GM18873 (cell line): ENCODE measurements around the gene DRC7.
"Not testable (repeated sequence)": the region's sequence is repeated elsewhere in the genome, so short reads cannot be mapped to it uniquely, and the experiment has no call there.

Source experiments
- ATAC-seq: cut with Tn5 transposase; IDR thresholded peaks from one replicate; pipeline ENCODE4 v1.9.1; 2021; ENCODE audit warnings: mild to moderate bottlenecking, moderate library complexity, moderate number of reproducible peaks; ENCODE audit not compliant: unreplicated experiment, low FRiP score

The DRC7 gene

DNA sequence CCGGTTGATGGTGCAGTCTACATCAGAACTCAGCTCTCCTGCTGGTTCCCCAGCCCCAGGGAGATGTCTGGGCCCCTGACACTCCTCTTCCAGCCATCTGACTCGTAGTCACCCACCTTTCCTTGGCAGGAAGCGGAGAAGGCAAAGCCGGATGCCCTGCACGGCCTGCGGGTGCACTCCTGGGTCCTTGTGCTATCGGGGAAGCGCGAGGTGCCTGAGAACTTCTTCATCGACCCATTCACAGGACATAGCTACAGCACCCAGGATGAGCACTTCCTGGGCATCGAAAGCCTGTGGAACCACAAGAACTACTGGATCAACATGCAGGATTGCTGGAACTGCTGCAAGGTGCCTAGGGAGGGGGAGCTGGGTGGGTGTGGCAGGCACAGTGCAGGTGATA, 12.7 kb downstream of the DRC7 start:
- ATAC-seq: no peak

DNA sequence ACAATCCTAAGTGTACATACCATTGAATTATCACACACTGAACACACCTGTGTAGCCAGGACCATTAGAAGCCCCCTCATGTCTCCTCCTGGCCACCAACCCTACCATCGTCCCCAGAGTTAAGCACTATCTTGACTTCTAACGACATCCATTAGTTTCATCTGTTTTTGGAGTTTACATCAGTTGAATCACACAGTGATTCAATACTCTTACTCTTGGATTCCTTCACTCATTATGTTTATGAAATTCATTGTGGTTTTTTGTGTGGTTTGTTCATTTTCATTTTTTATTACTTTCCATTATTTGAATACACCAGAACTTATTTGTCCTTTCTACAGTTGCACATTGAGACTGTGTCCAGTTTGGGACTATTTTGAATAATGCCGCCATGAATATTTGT, 13.6 kb downstream of the DRC7 start:
- no peak for ATAC-seq

DNA sequence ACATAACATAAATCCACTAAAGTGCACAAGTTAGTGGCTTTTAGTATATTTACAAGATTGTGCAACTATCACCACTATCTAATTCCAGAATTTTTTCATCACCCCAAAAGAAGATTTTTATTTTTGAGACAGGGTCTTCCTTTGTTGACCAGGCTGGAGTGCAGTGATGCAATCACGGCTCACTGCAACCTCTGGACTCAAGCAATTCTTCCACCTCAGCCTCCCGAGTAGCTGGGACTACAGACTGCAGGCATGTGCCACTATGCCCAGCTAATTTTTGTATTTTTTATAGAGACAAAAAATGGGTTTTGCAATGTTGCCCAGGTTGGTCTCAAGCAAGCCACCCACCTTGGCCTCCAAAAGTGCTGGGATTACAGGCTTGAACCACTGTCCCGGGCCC, 15.1 kb downstream of the DRC7 start:
- no peak for ATAC-seq

DNA sequence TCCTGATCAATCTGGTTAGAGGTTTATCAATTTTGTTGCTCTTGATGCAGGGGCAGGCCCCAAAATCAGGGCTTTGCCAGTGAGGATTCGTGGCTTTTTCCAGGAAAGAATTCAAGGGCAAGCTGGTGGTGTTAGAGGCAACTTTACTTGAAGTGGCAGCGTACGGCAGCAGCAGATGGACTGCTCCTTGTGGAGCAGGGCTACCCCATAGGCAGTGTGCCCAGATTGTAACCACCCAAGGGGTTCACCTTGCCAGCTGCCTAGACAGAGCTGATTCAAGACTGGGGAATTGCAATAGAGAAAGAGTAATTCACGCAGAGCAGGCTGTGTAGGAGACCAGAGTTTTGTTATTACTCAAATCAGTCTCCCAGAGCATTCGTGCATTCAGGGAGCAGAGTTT, 16.7 kb downstream of the DRC7 start:
- ATAC-seq: no peak

DNA sequence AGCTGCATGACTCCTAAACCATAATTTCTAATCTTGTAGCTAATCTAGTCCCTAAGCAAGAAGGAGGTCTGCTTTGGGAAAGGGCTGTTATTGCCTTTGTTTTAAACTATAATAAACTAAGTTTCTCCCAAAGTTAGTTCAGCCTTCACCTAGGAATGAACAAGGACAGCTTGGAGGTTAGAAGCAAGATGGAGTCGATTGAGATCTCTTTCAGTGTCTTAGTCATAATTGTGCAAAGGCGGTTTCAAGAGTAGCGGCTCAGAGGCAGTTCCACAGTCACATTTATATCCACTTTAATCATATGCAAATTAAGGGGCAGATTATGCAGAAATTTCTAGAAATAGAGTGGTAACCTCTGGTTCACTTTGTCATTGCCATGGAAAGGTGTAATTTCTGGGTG, 17.4 kb downstream of the DRC7 start:
- no peak for ATAC-seq

DNA sequence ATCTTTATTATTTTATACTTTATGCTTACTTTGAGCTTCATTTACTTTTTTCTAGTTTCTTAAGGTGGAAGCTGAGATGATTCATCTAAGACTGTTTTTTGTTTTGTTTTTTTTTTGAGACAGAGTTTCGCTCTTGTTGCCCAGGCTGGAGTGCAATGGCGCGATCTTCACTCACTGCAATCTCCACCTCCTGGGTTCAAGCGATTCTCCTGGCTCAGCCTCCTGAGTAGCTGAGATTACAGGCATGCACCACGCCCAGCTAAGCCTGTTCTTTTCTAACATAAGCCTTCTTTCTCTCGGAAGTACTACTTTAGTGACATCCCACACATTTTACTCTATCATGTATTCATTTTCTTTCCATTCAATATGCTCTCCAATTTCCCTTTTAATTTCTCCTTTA, 18.0 kb downstream of the DRC7 start:
- ATAC-seq: not testable (repeated sequence)

DNA sequence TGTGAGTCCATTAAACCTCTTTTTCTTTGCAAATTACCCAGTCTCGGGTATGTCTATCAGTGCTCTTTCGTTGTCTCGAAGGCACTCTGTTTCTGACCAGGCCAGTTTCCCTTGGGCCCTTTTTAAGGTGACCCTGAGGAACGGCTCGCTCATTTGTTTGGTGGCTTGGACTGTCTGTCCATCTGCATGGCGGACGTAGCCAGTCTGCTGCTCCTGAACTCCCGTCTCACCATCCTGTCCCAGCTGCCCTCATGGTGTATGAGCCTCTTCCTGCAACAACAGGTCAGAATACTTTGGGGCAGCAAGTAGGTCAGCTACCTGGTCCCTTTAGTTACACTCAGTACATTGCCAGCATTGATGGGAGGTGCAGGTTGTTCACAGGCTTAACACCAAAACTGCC, 19.0 kb downstream of the DRC7 start:
- ATAC-seq: no peak

DNA sequence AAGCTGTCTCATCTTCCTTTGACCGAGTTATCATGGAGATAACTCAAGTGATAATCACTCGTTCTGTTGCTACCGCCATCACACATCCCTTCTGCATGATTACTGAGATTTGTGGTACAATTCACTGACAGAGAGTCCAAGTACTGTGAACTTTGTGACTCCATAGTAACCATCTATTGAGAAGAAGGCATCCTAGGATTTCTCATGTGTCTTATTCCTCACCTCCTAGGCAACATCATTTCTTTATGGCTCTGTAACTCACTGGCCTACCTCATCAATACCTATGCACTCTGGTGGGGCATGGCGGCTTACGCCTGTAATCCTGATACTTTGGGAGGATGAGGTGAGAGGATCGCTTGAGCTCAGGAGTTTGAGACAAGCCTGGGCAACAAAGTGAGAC, 19.4 kb downstream of the DRC7 start:
- ATAC-seq: no peak

DNA sequence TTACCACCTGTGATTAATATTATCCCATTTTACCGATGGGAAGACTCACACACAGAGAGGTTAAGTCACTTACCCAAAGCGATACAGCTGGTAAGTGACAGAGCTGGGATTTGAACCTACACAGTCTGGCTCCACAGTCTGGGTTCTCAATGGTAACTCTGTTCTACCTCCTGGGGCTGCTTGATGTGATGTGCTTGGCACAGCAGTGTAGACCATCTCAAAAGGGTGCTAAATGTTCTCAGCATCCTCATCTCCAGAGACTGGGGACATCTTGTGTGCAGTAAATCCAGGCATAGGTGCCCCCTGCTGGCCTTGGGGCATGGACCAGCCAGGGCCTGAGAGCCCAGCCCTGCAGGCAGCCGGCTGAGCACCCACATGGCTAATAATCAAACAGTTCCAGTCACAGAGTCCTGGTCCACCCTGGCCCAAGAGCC, 25.6 kb downstream of the DRC7 start:
- ATAC-seq: no peak

DNA sequence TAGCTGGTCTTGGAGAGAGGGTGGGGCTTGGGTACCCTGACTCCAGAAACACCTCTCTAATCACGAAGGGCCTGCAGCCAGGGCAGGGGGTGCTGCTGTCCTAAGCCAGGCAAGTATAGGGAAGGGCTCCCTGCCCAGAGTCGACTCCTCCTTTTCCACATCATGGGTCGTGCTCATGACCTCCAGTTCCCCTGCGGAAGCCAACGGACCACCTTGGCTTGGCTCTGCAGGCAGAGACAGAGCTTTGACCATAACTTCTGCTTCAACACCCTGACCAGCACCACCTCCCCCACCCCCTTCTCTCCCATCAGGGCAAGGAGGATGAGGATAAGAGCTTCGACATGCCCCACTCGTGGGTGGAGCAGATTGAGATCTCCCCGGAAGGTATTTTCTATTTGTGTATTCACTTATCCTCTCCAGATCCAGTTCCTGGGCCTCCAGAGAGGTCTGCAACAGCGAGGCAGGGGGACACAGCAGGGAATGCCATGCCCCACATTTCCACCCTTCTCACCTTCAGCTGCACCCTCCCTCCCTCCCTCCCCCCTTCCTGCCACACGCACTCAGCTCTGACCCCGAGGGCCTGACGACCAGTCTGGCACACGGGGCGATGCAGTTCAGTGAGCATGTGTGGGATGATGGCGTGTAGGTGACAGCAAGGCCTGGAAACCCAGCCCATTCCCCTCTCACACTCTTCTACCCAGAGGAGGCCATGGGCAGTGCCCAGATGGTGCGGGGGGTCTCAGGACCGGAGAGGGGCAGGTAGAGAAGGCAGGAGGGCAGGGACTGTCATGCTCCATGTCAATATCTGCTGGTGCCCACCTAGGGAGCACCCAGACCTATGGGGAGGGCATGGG, 27.0 kb downstream of the DRC7 start:
- no peak for ATAC-seq

DNA sequence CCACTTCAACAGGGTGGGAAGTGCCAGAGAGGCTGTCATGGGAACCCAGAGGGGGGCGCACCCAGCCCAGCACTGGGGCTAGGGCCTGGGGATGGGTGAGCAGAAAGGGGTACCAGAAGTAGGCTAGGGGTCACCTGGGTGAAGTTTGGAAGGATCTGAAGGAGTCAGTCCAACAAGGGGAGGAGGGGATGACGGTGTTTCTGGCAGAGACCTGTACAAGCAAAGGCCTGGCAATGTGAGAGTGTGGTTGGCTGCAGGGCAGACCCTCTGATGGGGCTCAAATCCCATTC, 27.5 kb downstream of the DRC7 start:
- no peak for ATAC-seq

DNA sequence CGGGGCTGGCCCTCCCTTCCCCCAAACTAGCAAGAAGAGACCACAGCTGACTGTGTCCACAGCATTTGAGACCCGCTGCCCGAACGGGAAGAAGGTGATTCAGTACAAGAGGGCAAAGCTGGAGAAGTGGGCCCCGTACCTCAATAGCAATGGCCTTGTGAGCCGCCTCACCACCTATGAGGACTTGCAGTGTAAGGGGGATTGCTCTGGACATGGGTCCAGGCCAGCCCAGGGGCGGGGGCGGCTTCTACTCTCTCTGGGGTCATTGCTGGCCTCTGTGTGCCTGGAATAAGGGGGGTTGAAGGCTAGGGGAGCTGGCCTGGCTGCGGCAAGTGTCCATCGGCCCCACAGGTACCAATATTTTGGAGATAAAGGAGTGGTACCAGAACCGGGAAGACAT, 28.0 kb downstream of the DRC7 start:
- no peak for ATAC-seq

DNA sequence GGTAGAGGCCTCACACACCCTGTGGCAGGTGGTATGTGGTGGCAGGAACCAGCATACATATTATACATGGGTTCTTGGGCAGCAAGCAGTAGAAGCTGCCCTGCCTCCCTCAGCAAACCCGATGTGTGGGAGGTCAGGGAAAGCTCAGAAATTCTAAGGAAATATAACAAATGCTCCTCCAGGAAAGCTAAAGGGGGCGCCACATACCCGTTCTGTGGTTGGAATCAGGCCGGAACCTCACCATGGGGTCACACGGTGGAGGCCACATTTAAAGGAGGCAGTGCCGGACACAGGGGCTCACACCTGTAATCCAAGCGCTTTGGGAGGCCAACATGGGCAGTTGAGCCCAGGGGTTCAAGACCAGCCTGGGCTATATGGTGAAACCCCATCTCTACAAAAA, 28.6 kb downstream of the DRC7 start:
- no peak for ATAC-seq

DNA sequence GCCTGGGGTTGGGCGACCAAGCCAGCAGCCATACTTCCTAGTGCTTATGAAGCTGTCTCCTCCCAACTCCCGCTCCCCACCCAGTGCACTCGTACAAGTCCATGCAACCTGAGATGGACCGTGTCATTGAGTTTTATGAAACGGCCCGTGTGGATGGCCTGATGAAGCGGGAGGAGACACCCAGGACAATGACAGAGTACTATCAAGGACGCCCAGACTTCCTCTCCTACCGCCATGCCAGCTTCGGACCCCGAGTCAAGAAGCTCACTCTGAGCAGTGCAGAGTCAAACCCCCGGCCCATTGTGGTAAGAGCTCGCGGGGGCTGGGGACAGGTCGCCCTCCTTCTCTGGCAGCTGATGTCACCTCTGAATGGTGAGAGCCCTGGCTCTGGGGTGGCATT, 29.9 kb downstream of the DRC7 start:
- ATAC-seq: no peak

DNA sequence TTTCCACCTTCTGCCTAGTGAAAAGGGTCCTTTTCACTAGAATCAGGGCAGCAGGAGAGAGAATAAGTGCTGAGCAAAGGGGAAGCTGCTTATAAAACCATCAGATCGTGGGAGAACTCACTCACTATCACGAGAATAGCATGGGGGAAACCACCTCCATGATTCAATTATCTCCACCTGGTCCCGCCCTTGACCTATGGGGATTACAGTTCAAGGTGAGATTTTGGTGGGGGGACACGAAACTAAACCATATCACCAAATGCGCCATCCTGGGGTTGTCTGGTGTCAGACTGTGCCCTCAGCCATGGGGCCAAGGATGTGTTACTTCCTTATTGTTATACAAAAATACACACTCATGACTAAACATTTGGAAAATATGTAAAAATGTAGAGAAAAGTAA, 30.5 kb downstream of the DRC7 start:
- ATAC-seq: no peak

DNA sequence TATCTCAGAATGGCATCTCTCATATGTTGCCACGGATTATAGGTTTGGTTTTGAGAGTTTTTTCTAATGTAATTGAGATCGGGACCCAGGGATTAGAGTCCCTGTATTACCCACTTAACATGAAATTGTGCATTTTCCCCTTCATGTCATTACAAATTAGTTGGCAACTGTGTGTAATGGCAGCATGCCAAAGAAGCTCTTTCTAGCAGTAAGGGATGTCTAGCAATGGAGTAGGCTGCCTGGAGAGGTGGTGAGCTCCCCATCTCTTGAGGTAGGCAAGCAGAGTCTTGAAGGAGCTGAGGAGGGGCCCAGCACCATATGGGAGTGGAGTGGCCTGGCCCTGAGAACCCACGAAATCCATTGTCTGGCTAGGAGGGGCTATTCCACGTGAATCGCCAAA, 30.9 kb downstream of the DRC7 start:
- no peak for ATAC-seq

DNA sequence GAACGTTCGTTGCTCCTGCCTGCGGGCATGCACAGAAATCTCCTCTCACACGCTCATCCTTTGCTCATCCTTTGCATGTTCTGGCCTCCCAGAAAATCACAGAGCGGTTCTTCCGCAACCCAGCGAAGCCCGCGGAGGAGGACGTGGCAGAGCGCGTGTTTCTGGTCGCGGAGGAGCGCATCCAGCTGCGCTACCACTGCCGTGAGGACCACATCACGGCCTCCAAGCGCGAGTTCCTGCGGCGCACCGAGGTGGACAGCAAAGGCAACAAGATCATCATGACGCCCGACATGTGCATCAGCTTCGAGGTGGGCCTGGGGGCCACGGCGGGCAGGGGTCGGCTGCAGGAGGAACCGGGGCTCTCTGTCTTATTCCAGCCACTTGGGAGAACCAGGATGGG, 31.4 kb downstream of the DRC7 start:
- no peak for ATAC-seq

DNA sequence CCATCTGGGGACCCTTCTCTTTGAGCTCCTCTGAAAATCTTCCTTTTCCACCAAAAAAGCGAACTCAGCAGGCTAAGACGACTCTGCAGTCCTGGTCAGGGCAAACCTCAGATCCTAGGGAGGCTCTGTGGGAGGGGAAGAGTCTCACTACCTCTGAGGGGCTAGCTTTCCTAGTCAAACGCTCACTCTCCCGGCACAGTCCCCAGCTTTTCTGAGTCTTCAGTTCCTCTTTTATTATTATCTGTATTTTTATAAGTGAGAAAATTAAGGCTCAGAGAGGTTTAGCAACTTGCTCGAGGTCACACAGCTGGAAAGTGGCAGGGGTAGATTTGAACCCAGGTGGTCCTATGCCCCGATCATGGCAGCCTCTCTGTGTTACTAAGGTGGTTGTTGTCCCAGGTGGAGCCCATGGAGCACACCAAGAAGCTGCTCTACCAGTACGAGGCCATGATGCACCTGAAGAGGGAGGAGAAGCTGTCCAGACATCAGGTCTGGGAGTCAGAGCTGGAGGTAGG, 31.9 kb downstream of the DRC7 start:
- no peak for ATAC-seq

DNA sequence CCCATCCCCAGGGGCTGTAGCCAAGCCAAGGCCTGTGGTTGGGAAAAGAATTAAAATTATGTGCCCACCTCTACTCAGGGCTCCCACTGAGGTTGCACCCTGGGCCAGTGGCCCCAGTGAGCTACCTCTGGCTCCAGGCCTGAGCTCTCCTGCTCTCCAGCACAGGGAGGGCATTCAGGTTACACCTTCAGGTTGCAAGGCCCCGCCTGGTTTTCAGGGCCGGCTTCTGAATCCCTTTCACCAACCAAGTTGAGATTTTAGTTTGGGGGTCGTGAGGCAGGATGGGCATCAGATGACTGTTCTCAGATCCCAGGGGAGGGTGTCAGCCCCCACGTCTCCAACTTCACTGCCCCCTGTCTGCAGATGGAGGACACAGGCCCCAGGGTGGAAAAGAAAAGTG, 33.0 kb downstream of the DRC7 start:
- ATAC-seq: no peak

DNA sequence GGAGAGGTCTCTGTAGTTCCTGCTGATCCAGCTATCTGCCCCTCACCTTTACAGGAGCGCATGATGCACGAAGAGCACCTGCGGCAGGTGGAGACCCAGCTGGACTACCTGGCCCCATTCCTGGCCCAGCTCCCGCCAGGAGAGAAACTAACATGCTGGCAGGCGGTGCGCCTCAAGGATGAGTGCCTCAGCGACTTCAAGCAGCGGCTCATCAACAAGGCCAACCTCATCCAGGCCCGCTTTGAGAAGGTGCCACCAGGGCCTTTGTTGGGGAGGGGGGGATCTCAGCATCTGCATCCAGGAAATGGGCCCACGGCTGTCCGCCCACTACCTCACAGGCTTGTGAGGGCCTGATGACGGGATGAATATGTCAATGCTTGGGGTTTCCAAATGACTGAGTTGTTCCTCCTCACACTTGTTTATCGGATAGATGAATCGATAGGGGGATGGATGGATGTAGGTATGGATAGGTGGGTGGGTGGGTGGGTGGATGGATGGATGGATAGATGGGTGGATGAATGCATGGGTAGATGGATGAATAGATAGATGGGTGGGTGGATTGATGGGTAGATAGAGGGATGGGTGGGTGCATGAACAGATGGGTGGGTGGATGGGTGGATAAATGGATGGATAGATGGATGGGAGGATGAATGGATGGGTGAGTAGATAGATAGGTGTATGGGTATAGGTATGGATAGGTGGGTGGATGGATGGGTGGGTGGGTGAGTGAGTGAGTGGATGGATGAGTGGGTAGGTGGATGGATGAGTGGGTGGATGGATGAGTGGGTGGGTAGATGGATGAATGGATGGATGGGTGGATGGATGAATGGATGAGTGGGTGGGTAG, 34.0 kb downstream of the DRC7 start:
- ATAC-seq: no peak

DNA sequence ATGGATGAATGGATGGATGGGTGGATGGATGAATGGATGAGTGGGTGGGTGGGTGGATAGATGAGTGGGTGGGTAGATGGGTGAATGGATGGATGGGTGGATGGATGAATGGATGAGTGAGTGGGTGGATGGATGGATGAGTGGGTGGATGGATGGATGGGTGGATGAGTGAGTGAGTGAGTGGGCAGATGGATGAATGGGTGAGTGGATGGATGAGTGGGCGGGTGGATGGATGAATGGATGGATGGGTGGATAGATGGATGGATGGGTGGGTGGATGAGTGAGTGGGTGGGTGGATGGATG, 34.5 kb downstream of the DRC7 start:
- no peak for ATAC-seq

DNA sequence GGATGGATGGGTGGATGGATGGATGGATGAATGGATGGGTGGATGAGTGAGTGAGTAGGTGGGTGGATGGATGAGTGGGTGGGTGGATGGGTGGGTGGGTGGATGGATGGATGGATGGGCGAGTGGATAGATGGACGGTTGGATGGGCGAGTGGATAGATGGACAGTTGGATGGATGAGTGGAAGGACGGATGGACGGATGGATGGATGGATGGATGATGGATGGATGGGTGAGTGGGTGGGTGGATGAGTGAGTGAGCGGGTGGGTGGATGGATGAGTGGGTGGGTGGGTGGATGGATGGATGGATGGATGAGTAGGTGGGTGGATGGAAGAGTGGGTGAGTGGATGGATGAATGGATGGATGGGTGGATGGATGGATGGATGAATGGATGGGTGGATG, 35.2 kb downstream of the DRC7 start:
- not testable (repeated sequence) for ATAC-seq
